ENCODE measurements around the gene GMPPA.

GMPPA gene

GRCh38 chr2:219493086-219493485 lies 5.6 kb upstream of the GMPPA start:
- peaks cover 47 to 56% (median 49%) of the 10 kb centered on the region in 3 donors for H3K36me3 ChIP-seq
- H3K4me3 ChIP-seq = no peak overlapping the region
- H3K9me3 ChIP-seq = no peaks in the 10 kb centered on the region
- peaks cover 0 to 32% (median 27%) of the 10 kb centered on the region in 4 donors for H3K4me1 ChIP-seq
- no peak for TF ChIP-seq CTCF (IDR thresholded peaks at IDR 0.05)
- no peak for DNase-seq
- H3K27ac ChIP-seq = peak overlapping the region; percentile 96 to 99
- intact Hi-C loops (cut with DNase I; ENCODE audit: low total_unique reads) = no loop called here
- no peaks in the 10 kb centered on the region for H3K27me3 ChIP-seq

GRCh38 chr2:219494952-219495530 lies 3.6 kb upstream of the GMPPA start:
- no peak overlapping the region for H3K4me3 ChIP-seq
- H3K9me3 ChIP-seq = no peaks in the 10 kb centered on the region
- no peaks in the 10 kb centered on the region for H3K27me3 ChIP-seq
- no peak for TF ChIP-seq CTCF (IDR thresholded peaks at IDR 0.05)
- peaks cover 0 to 43% (median 38%) of the 10 kb centered on the region in 4 donors for H3K4me1 ChIP-seq
- peaks cover 27 to 36% (median 31%) of the 10 kb centered on the region in 3 donors for H3K36me3 ChIP-seq
- H3K27ac ChIP-seq = peak overlapping the region; percentile 96 to 99
- intact Hi-C loops (cut with DNase I; ENCODE audit: low total_unique reads) = no loop called here
- DNase-seq = no peak

- H3K4me3 ChIP-seq = no peak overlapping the region
- peak; percentile 60 to 65 for TF ChIP-seq CTCF (IDR thresholded peaks at IDR 0.05)
- DNase-seq = peak; percentile 63 to 87
- H3K27ac ChIP-seq = peak overlapping the region; percentile 96 to 99
- peaks cover 22 to 30% (median 25%) of the 10 kb centered on the region in 3 donors for H3K36me3 ChIP-seq
- intact Hi-C loops (cut with DNase I; ENCODE audit: low total_unique reads) = no loop called here
- H3K27me3 ChIP-seq = no peaks in the 10 kb centered on the region
- peaks cover 0 to 46% (median 41%) of the 10 kb centered on the region in 4 donors for H3K4me1 ChIP-seq
- no peaks in the 10 kb centered on the region for H3K9me3 ChIP-seq
Measured at GRCh38 chr2:219495531-219496122, 3.1 kb upstream of the GMPPA start.

- intact Hi-C loops (cut with DNase I; ENCODE audit: low total_unique reads) = no loop called here
- no peak for TF ChIP-seq CTCF (IDR thresholded peaks at IDR 0.05)
- H3K27me3 ChIP-seq = no peaks in the 10 kb centered on the region
- peaks cover 0 to 46% (median 41%) of the 10 kb centered on the region in 4 donors for H3K4me1 ChIP-seq
- peaks cover 15 to 24% (median 19%) of the 10 kb centered on the region in 3 donors for H3K36me3 ChIP-seq
- H3K9me3 ChIP-seq = no peaks in the 10 kb centered on the region
- H3K4me3 ChIP-seq = peak overlapping the region; percentile 69 to 73
- peak overlapping the region; percentile 96 to 99 for H3K27ac ChIP-seq
- no peak for DNase-seq
Measured at GRCh38 chr2:219496247-219496824, 2.4 kb upstream of the GMPPA start.

GRCh38 chr2:219496825-219497494 lies 1.7 kb upstream of the GMPPA start:
- H3K36me3 ChIP-seq = peaks cover 10 to 24% (median 19%) of the 10 kb centered on the region in 3 donors
- H3K9me3 ChIP-seq = no peaks in the 10 kb centered on the region
- intact Hi-C loops (cut with DNase I; ENCODE audit: low total_unique reads) = no loop called here
- H3K27me3 ChIP-seq = no peaks in the 10 kb centered on the region
- TF ChIP-seq CTCF (IDR thresholded peaks at IDR 0.05) = no peak
- peaks cover 0 to 46% (median 41%) of the 10 kb centered on the region in 4 donors for H3K4me1 ChIP-seq
- H3K4me3 ChIP-seq = peak overlapping the region; percentile 69 to 73
- peak; percentile 40 to 80 for DNase-seq
- H3K27ac ChIP-seq = peak overlapping the region; percentile 96 to 99

Data from tibial artery (tissue), 4 donors.